Measurements from ENCODE around the gene EML4.
"Not testable (repeated sequence)": the region's sequence is repeated elsewhere in the genome, so short reads cannot be mapped to it uniquely, and the experiment has no call there.

Gene EML4

GRCh38 chr2:42172020-42172419, 2.9 kb downstream of the EML4 start:
- DNase-seq, result no peak

GRCh38 chr2:42172566-42172965, 3.4 kb downstream of the EML4 start:
- DNase-seq, result no peak

- not testable (repeated sequence) for DNase-seq
Observed at GRCh38 chr2:42173467-42173866, 4.3 kb downstream of the EML4 start.

- no peak for DNase-seq
Observed at GRCh38 chr2:42176992-42177738, 8.0 kb downstream of the EML4 start.

GRCh38 chr2:42178335-42178734, 9.2 kb downstream of the EML4 start:
- DNase-seq, result no peak

- DNase-seq, result no peak
Observed at GRCh38 chr2:42180300-42180699, 11.1 kb downstream of the EML4 start.

GRCh38 chr2:42182654-42183308, 13.6 kb downstream of the EML4 start:
- DNase-seq, result no peak

- DNase-seq, result peak in 1 of 2 donors; percentile 34
Observed at GRCh38 chr2:42183775-42184174, 14.6 kb downstream of the EML4 start.

- DNase-seq, result no peak
Observed at GRCh38 chr2:42184346-42184745, 15.2 kb downstream of the EML4 start.

- DNase-seq, result no peak
Observed at GRCh38 chr2:42185220-42185921, 16.2 kb downstream of the EML4 start.

- DNase-seq, result no peak
Observed at GRCh38 chr2:42186366-42186765, 17.2 kb downstream of the EML4 start.

GRCh38 chr2:42186945-42187632, 17.9 kb downstream of the EML4 start:
- DNase-seq, result no peak

- no peak for DNase-seq
Observed at GRCh38 chr2:42187886-42188285, 18.7 kb downstream of the EML4 start.

GRCh38 chr2:42189235-42189566, 20.0 kb downstream of the EML4 start:
- DNase-seq, result no peak

- DNase-seq, result no peak
Observed at GRCh38 chr2:42190191-42190590, 21.0 kb downstream of the EML4 start.

- no peak for DNase-seq
Observed at GRCh38 chr2:42191285-42192009, 22.3 kb downstream of the EML4 start.

GRCh38 chr2:42192010-42192373, 22.8 kb downstream of the EML4 start:
- no peak for DNase-seq

GRCh38 chr2:42192652-42193566, 23.8 kb downstream of the EML4 start:
- DNase-seq, result no peak

- no peak for DNase-seq
Observed at GRCh38 chr2:42193722-42194187, 24.6 kb downstream of the EML4 start.

GRCh38 chr2:42194428-42194827, 25.3 kb downstream of the EML4 start:
- DNase-seq, result no peak

GRCh38 chr2:42195559-42195958, 26.4 kb downstream of the EML4 start:
- no peak for DNase-seq

- no peak for DNase-seq
Observed at GRCh38 chr2:42196070-42196402, 26.9 kb downstream of the EML4 start.

Measured in CD4-positive, alpha-beta T cell treated with Interferon alpha-2 for 1 hour (primary cell).